ENCODE results near the gene RTBDN. TPM values are rescaled to one million over a fixed set of nuclear protein-coding genes. Genes with fewer than 3 reads are reported as not detected.

RTBDN gene
- total RNA-seq, 1 donor: not detected

GRCh38 chr19:12782424-12783290, 51.7 kb downstream of the RTBDN start:
- DNase-seq (ENCODE audit: low read depth): peak; percentile 90
- peak overlapping the region; percentile 57 for H3K4me3 ChIP-seq (ENCODE audit: low read depth, low read length)
- TF ChIP-seq CTCF (IDR thresholded peaks at IDR 0.05; ENCODE audit: insufficient read depth, low read depth, low read length): peak; percentile 17

GRCh38 chr19:12782174-12782423, 52.3 kb downstream of the RTBDN start:
- TF ChIP-seq CTCF (IDR thresholded peaks at IDR 0.05; ENCODE audit: insufficient read depth, low read depth, low read length): no peak
- peak overlapping the region; percentile 57 for H3K4me3 ChIP-seq (ENCODE audit: low read depth, low read length)
- no peak for DNase-seq (ENCODE audit: low read depth)

GRCh38 chr19:12779162-12779993, 55.0 kb downstream of the RTBDN start:
- H3K4me3 ChIP-seq (ENCODE audit: low read depth, low read length): peak overlapping the region; percentile 66
- TF ChIP-seq CTCF (IDR thresholded peaks at IDR 0.05; ENCODE audit: insufficient read depth, low read depth, low read length): no peak
- DNase-seq (ENCODE audit: low read depth): peak; percentile 87

GRCh38 chr19:12778905-12779161, 55.5 kb downstream of the RTBDN start:
- TF ChIP-seq CTCF (IDR thresholded peaks at IDR 0.05; ENCODE audit: insufficient read depth, low read depth, low read length): no peak
- H3K4me3 ChIP-seq (ENCODE audit: low read depth, low read length): peak overlapping the region; percentile 66
- no peak for DNase-seq (ENCODE audit: low read depth)

- peak overlapping the region; percentile 66 for H3K4me3 ChIP-seq (ENCODE audit: low read depth, low read length)
- DNase-seq (ENCODE audit: low read depth): peak; percentile 88
- TF ChIP-seq CTCF (IDR thresholded peaks at IDR 0.05; ENCODE audit: insufficient read depth, low read depth, low read length): no peak
Observed at GRCh38 chr19:12778017-12778904, 56.1 kb downstream of the RTBDN start.

GRCh38 chr19:12777217-12778016, 57.0 kb downstream of the RTBDN start:
- TF ChIP-seq CTCF (IDR thresholded peaks at IDR 0.05; ENCODE audit: insufficient read depth, low read depth, low read length): peak; percentile 93
- peak; percentile 80 for DNase-seq (ENCODE audit: low read depth)
- peak overlapping the region; percentile 66 for H3K4me3 ChIP-seq (ENCODE audit: low read depth, low read length)

Data from fibroblast of villous mesenchyme (primary cell).